NCI-H2227 (cell line): ENCODE results near the gene CRYGN.

ENCODE experiments used
- DNase-seq: peaks from one replicate; lab custom pipeline; 2025; ENCODE audit not compliant: unreplicated experiment; lab: John Stamatoyannopoulos, UW

CRYGN gene

GRCh38 chr7:151393031-151393977 is 46.6 kb downstream of the CRYGN start:
- DNase-seq, result no peak

GRCh38 chr7:151392426-151392825 is 47.5 kb downstream of the CRYGN start:
- no peak for DNase-seq

GRCh38 chr7:151392002-151392401 is 47.9 kb downstream of the CRYGN start:
- DNase-seq, result no peak

- no peak for DNase-seq
These were observed 48.6 kb downstream of the CRYGN start for GRCh38 chr7:151391358-151391730.

- no peak for DNase-seq
These were observed 49.2 kb downstream of the CRYGN start for GRCh38 chr7:151390598-151391357.

GRCh38 chr7:151389768-151390597 is 50.0 kb downstream of the CRYGN start:
- no peak for DNase-seq

- DNase-seq, result no peak
These were observed 50.7 kb downstream of the CRYGN start for GRCh38 chr7:151389096-151389767.

- no peak for DNase-seq
These were observed 51.5 kb downstream of the CRYGN start for GRCh38 chr7:151388430-151388829.

- DNase-seq, result no peak
These were observed 52.0 kb downstream of the CRYGN start for GRCh38 chr7:151388007-151388297.

- DNase-seq, result no peak
These were observed 52.6 kb downstream of the CRYGN start for GRCh38 chr7:151387161-151388006.

- no peak for DNase-seq
These were observed 53.4 kb downstream of the CRYGN start for GRCh38 chr7:151386301-151387160.

- DNase-seq, result no peak
These were observed 54.2 kb downstream of the CRYGN start for GRCh38 chr7:151385626-151386300.

GRCh38 chr7:151384776-151385625 is 54.9 kb downstream of the CRYGN start:
- no peak for DNase-seq

GRCh38 chr7:151384352-151384697 is 55.6 kb downstream of the CRYGN start:
- DNase-seq, result no peak

GRCh38 chr7:151383638-151384351 is 56.1 kb downstream of the CRYGN start:
- no peak for DNase-seq

GRCh38 chr7:151382079-151382885 is 57.7 kb downstream of the CRYGN start:
- DNase-seq, result no peak
